Thyroid gland (tissue), 4 donors: ENCODE measurements around the gene INPP5A.

Experiments
- POLR2A ChIP-seq, 2 donors: fragments of 450-650 bp; IDR thresholded peaks; one replicate each; pipeline ENCODE4 v1.6.1; 2017; ENCODE audit warnings: antibody characterized with exemption in 2 of 2, mild to moderate bottlenecking in 2 of 2, moderate library complexity in 1 of 2
- TF ChIP-seq, protein P1 (sequence below), 6 experiments: fragments of 200-600 bp in 3 of 6; fragments of 450-650 bp in 3 of 6; sonication (generic) in 3 of 6; IDR thresholded peaks; one replicate each; pipeline ENCODE4 v1.5.1; 2016 to 2019; ENCODE audit warnings: antibody characterized with exemption in 6 of 6, mild to moderate bottlenecking in 2 of 6, inconsistent platforms in 1 of 6, moderate library complexity in 1 of 6

DNA sequence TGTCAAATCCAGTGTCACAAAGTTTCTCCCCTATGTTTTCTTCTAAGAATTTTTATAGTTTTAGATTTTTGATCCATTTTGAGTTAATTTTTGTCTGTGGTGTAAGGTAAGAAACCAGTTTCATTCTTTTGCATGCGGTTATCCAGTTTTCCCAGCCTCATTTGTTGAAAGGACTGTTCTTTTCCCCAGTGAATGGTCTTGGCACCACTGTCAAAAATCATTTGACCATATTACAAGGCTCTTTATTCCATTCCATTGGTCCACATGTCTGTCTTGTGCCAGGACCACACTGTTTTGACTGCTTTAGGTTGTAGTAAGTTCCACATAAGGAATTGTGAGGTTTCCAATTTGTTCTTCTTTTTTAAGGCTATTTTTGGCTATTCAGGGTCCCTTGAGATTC, 64.0 kb downstream of the INPP5A start:
- TF ChIP-seq POLR2A (IDR thresholded peaks at IDR 0.05) = no peak
- TF ChIP-seq, protein P1, sequence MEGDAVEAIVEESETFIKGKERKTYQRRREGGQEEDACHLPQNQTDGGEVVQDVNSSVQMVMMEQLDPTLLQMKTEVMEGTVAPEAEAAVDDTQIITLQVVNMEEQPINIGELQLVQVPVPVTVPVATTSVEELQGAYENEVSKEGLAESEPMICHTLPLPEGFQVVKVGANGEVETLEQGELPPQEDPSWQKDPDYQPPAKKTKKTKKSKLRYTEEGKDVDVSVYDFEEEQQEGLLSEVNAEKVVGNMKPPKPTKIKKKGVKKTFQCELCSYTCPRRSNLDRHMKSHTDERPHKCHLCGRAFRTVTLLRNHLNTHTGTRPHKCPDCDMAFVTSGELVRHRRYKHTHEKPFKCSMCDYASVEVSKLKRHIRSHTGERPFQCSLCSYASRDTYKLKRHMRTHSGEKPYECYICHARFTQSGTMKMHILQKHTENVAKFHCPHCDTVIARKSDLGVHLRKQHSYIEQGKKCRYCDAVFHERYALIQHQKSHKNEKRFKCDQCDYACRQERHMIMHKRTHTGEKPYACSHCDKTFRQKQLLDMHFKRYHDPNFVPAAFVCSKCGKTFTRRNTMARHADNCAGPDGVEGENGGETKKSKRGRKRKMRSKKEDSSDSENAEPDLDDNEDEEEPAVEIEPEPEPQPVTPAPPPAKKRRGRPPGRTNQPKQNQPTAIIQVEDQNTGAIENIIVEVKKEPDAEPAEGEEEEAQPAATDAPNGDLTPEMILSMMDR (IDR thresholded peaks at IDR 0.05) = no peak
